Endothelial cell of umbilical vein (primary cell): ENCODE measurements around the gene TEKTIP1.

ENCODE experiments used
- EZH2 ChIP-seq: IDR thresholded peaks from 2 replicates; pipeline ENCODE4 v1.6.1; 2012; ENCODE audit warnings: borderline replicate concordance, low read depth, mild to moderate bottlenecking, moderate library complexity, low read length, inconsistent platforms; ENCODE audit not compliant: severe bottlenecking
- JUN ChIP-seq: IDR thresholded peaks from 2 replicates; pipeline ENCODE4 v1.6.1; 2011; ENCODE audit warnings: borderline replicate concordance, low read depth; ENCODE audit not compliant: insufficient read length, insufficient read depth
- MYC ChIP-seq: IDR thresholded peaks from one replicate; pipeline ENCODE4 v1.6.1; 2011; ENCODE audit warnings: mild to moderate bottlenecking, low read depth, low read length
- POLR2A ChIP-seq: IDR thresholded peaks from 2 replicates; pipeline ENCODE4 v1.6.1; 2012; ENCODE audit warnings: low read depth, mild to moderate bottlenecking, control low read depth, low read length
- POLR2AphosphoS5 ChIP-seq: IDR thresholded peaks from 2 replicates; pipeline ENCODE4 v1.6.1; 2012; ENCODE audit warnings: low read depth, mild to moderate bottlenecking, control low read depth, low read length, moderate library complexity; ENCODE audit not compliant: insufficient read depth
- TF ChIP-seq, protein P1 (sequence below), 2 donors: IDR thresholded peaks; 1 replicate in 1 of 2; 2 replicates in 1 of 2; pipeline ENCODE4 v1.5.1; 2011; ENCODE audit warnings: low read length in 2 of 2, mild to moderate bottlenecking in 2 of 2, moderate library complexity in 2 of 2, control low read depth in 1 of 2, inconsistent platforms in 1 of 2, low read depth in 1 of 2; ENCODE audit not compliant: insufficient read depth in 1 of 2; ENCODE audit errors: extremely low read depth in 1 of 2
- TF ChIP-seq, protein P2 (sequence below): IDR thresholded peaks from 2 replicates; pipeline ENCODE4 v1.6.1; 2011; ENCODE audit not compliant: insufficient read depth, insufficient read length

DNA sequence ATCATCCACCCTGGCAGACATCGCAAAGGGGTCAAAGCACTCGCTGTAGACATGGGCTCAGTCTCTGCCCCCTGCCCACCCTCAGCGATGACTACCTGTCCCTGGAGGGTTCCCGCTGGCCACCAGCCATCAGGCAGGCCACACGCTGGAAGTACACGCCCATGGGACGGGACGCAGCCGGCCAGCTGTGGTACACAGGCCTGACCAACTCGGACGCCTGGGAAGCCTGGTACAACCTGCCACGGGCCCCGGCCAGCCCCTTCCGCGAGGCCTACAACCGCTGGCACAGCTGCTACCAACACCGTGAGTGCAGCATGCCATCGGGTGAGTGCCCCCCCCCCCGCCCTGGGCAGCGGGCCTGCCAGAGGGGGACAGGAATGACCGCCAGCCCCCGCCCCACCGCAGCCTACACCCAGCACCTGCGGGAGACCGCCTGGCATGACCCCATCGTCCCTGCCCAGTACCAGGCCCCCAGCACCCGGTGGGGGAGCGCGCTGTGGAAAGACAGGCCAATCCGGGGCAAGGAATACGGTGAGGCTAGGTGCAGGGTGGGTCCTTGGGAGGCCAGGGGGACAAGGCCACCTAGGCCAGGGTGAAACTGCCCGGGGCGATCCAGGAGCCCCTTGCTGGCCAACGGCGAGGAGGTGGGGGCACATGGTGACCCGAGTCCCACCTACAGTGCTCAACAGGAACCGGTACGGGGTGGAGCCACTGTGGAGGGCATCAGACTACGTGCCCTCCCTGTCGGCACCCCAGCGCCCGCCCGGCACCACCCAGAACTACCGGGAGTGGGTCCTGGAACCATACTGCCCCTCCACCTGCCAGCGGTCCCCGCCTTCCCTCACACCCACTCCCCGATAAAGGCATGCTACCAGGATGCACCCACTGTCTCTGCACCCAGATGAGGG lies 4.4 kb downstream of the TEKTIP1 start:
- no peak for TF ChIP-seq MYC
- TF ChIP-seq EZH2: no peak
- TF ChIP-seq, protein P1, sequence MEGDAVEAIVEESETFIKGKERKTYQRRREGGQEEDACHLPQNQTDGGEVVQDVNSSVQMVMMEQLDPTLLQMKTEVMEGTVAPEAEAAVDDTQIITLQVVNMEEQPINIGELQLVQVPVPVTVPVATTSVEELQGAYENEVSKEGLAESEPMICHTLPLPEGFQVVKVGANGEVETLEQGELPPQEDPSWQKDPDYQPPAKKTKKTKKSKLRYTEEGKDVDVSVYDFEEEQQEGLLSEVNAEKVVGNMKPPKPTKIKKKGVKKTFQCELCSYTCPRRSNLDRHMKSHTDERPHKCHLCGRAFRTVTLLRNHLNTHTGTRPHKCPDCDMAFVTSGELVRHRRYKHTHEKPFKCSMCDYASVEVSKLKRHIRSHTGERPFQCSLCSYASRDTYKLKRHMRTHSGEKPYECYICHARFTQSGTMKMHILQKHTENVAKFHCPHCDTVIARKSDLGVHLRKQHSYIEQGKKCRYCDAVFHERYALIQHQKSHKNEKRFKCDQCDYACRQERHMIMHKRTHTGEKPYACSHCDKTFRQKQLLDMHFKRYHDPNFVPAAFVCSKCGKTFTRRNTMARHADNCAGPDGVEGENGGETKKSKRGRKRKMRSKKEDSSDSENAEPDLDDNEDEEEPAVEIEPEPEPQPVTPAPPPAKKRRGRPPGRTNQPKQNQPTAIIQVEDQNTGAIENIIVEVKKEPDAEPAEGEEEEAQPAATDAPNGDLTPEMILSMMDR (IDR thresholded peaks at IDR 0.05; ENCODE audit: extremely low read depth in 1 of 2, insufficient read depth in 1 of 2, low read depth in 1 of 2, low read length in 2 of 2): no peak
- TF ChIP-seq POLR2A: no peak
- no peak for TF ChIP-seq POLR2AphosphoS5
- TF ChIP-seq JUN: no peak
- TF ChIP-seq, protein P2, sequence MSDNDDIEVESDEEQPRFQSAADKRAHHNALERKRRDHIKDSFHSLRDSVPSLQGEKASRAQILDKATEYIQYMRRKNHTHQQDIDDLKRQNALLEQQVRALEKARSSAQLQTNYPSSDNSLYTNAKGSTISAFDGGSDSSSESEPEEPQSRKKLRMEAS: no peak
